ENCODE measurements around the gene OTOF. TPM values are rescaled to one million over a fixed set of nuclear protein-coding genes. Genes with fewer than 3 reads are reported as not detected.

Gene OTOF
- total RNA-seq, 1 donor from 2014 or later, result 0.18 TPM

DNA sequence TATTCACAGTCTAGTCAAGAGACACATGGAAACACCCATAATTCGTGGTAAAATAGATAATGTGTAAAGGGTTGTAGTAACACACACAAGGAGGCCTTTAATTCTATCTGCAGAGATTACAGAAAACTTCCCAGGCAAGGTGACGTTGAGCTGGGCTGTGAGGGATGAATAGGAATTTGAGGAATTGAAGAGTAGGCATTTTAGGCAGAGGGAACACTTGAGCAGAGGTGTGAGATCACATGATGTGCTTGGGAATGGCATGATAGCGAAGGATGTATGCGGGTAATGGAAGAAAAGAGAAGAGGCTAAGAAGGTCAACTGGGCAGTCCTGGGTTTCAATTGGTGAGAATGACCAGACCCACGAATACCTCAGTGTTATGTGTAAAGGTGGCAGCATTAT, 56.0 kb downstream of the OTOF start:
- DNase-seq (ENCODE audit: extremely low read depth, low read depth, low spot score), result no peak

DNA sequence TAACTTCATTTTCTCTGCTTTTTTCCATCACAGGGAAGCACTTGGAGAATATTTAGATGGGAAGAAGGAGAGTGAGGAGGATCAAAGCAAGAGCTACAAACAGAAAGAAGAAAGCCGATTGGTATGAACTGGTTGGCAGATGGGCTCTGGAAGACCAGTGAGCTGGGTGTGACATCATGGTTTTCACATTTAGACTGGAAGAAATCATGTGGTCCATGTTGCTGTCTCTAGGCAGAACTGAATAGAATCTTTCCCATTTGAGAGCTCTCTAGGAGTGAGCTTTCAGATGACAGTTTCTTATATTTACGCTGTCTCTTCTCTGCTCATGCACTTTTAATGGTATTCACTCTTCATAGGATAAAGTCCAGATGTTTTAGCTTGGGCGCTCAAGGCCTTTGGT, 63.6 kb downstream of the OTOF start:
- DNase-seq (ENCODE audit: extremely low read depth, low read depth, low spot score), result no peak

GRCh38 chr2:26412091-26412673, 65.7 kb downstream of the OTOF start:
- DNase-seq (ENCODE audit: extremely low read depth, low read depth, low spot score), result no peak

GRCh38 chr2:26411419-26411818, 66.5 kb downstream of the OTOF start:
- DNase-seq (ENCODE audit: extremely low read depth, low read depth, low spot score), result no peak

GRCh38 chr2:26410764-26411243, 67.1 kb downstream of the OTOF start:
- no peak for DNase-seq (ENCODE audit: extremely low read depth, low read depth, low spot score)

DNA sequence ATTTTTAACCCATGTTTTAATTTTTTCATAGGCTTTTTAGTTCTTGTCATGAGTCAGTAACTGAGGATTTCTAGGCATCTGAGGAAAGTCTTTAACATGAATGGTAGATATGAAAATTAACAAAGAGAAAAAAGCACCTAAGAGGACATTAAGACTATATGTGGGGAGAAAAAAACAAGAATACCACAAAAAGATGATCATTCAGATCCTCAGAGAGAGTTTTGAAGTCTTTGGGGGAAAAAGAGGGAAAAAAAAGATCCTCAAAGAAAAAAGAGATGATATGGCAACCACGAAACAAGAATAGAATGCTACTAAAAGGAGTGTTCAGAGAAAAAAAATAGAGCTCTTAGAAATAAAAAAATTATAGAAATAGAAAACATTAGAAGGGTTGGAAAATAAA, 68.1 kb downstream of the OTOF start:
- no peak for DNase-seq (ENCODE audit: extremely low read depth, low read depth, low spot score)

DNA sequence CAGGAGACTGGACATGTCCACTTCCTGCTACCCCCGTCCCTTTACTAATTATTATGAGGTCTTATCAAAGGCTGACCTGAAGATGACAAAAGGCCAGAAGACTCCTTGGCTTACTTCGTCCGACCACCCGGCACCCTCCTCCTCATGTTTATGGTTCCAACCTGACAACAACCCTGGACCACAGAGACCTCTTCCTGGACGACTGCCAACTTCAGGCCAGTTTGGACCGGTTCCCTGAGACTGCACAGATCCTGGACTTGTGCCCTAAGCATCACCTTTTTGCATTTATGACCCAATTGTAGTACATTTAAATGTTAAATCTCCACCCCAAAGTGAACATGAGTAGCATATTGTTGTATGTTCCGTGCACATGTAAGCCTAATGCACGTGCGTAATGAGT, 70.4 kb downstream of the OTOF start:
- DNase-seq (ENCODE audit: extremely low read depth, low read depth, low spot score), result no peak

Other genes with a start within 250 kb of the OTOF start
- gene HADHA, start 233.5 kb downstream of the OTOF start, total RNA-seq, result 144 and 152 TPM in 2 replicates
- gene HADHB, start 233.2 kb downstream of the OTOF start, total RNA-seq, result 110 and 123 TPM in 2 replicates
- gene SELENOI, start 132.0 kb downstream of the OTOF start, total RNA-seq, result 11.7 and 12.5 TPM in 2 replicates
- gene ADGRF3, start 131.3 kb downstream of the OTOF start, total RNA-seq, result 0.06 and 0.58 TPM in 2 replicates
- not detected in 2 replicates for gene DRC1, start 76.2 kb downstream of the OTOF start, total RNA-seq
- gene CIB4, start 163.2 kb upstream of the OTOF start, total RNA-seq, result not detected in 2 replicates
- 0.53 and 1.3 TPM in 2 replicates for gene KCNK3, start 214.6 kb upstream of the OTOF start, total RNA-seq